ENCODE results near the gene TPCN2. TPM values are rescaled to one million over a fixed set of nuclear protein-coding genes. Genes with fewer than 3 reads are reported as not detected.

The TPCN2 gene
- total and polyA plus RNA-seq, 4 experiments from 2014 or later, result 6.6 to 23.0 (median 14.8) TPM

DNA sequence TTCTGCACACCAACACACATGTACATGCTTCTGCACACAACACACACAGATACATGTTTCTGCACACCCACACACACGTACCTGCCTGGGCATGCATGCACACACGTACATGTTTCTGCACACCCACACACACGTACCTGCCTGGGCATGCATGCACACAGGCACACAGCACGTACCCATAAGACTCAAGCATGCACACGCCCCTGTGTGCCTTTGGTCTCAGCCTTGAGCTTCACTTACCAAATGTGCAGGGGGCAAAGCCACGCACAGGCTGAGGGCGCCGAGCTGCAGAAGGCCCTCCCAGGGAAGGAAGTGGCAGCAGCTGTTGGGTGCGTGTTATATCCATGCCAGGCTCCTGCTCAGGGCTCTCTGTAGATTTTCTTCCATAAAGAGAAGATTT is 72.3 kb downstream of the TPCN2 start:
- Mint-ChIP-seq H3K27ac (peak overlapping the region in 6 of 7 donors; percentile 35 to 87 (median 70)), H3K4me3 (peak overlapping the region in 4 of 8 donors; percentile 36 to 75 (median 61)), H3K36me3 (no peaks in the 10 kb centered on the region), H3K4me1 (peaks cover 27 to 43% (median 35%) of the 10 kb centered on the region in 4 donors), H3K27me3 (no peaks in the 10 kb centered on the region), H3K9me3 (peaks cover 0 to 6% (median 0%) of the 10 kb centered on the region in 8 donors)
- Histone ChIP-seq H3K36me3 (ENCODE audit: insufficient read depth, low read length) (no peaks in the 10 kb centered on the region), H3K4me1 (ENCODE audit: insufficient read depth, low read length) (peaks cover 41% of the 10 kb centered on the region), H3K27ac (ENCODE audit: low read depth, low read length) (no peak overlapping the region), H3K27me3 (ENCODE audit: insufficient read depth, low read length) (no peaks in the 10 kb centered on the region), H3K9me3 (ENCODE audit: control insufficient read depth in 1 of 2, low read length in 2 of 2) (no peaks in the 10 kb centered on the region), H3K4me3 (ENCODE audit: low read length in 2 of 2) (no peak overlapping the region)
- ChIA-PET CTCF (ENCODE audit: partially characterized antibody) (no interaction called here), POLR2A (ENCODE audit: partially characterized antibody) (no interaction called here)
- DNase-seq, result no peak
- intact Hi-C loops (cut with micrococcal nuclease), result no loop called here

GRCh38 chr11:69121621-69122325 is 73.0 kb downstream of the TPCN2 start:
- Mint-ChIP-seq H3K27me3 (no peaks in the 10 kb centered on the region), H3K4me3 (peak overlapping the region in 6 of 8 donors; percentile 13 to 84 (median 61)), H3K9me3 (peaks cover 0 to 6% (median 0%) of the 10 kb centered on the region in 8 donors), H3K4me1 (peaks cover 27 to 43% (median 35%) of the 10 kb centered on the region in 4 donors), H3K27ac (peak overlapping the region; percentile 57 to 87 (median 80)), H3K36me3 (no peaks in the 10 kb centered on the region)
- peak overlapping the region in 1 of 2 donors; percentile 44 for H3K4me3 ChIP-seq (ENCODE audit: low read length in 2 of 2)
- peak overlapping the region; percentile 38 for H3K27ac ChIP-seq (ENCODE audit: low read depth, low read length)
- intact Hi-C loops (cut with micrococcal nuclease), result no loop called here
- peaks cover 41% of the 10 kb centered on the region for H3K4me1 ChIP-seq (ENCODE audit: insufficient read depth, low read length)
- no peak for DNase-seq
- no peaks in the 10 kb centered on the region for H3K9me3 ChIP-seq (ENCODE audit: control insufficient read depth in 1 of 2, low read length in 2 of 2)
- H3K36me3 ChIP-seq (ENCODE audit: insufficient read depth, low read length), result no peaks in the 10 kb centered on the region
- ChIA-PET POLR2A (ENCODE audit: partially characterized antibody) (no interaction called here), CTCF (ENCODE audit: partially characterized antibody) (no interaction called here)
- no peaks in the 10 kb centered on the region for H3K27me3 ChIP-seq (ENCODE audit: insufficient read depth, low read length)

- peak overlapping the region in 1 of 2 donors; percentile 44 for H3K4me3 ChIP-seq (ENCODE audit: low read length in 2 of 2)
- H3K9me3 ChIP-seq (ENCODE audit: control insufficient read depth in 1 of 2, low read length in 2 of 2), result no peaks in the 10 kb centered on the region
- no peaks in the 10 kb centered on the region for H3K27me3 Mint-ChIP-seq
- H3K36me3 Mint-ChIP-seq, result no peaks in the 10 kb centered on the region
- peak overlapping the region; percentile 38 for H3K27ac ChIP-seq (ENCODE audit: low read depth, low read length)
- peaks cover 0 to 6% (median 0%) of the 10 kb centered on the region in 8 donors for H3K9me3 Mint-ChIP-seq
- peaks cover 25 to 43% (median 35%) of the 10 kb centered on the region in 4 donors for H3K4me1 Mint-ChIP-seq
- H3K27me3 ChIP-seq (ENCODE audit: insufficient read depth, low read length), result no peaks in the 10 kb centered on the region
- H3K36me3 ChIP-seq (ENCODE audit: insufficient read depth, low read length), result no peaks in the 10 kb centered on the region
- ChIA-PET CTCF (ENCODE audit: partially characterized antibody) (no interaction called here), POLR2A (ENCODE audit: partially characterized antibody) (no interaction called here)
- intact Hi-C loops (cut with micrococcal nuclease), result no loop called here
- DNase-seq, result no peak
- peaks cover 41% of the 10 kb centered on the region for H3K4me1 ChIP-seq (ENCODE audit: insufficient read depth, low read length)
- peak overlapping the region in 5 of 8 donors; percentile 13 to 84 (median 82) for H3K4me3 Mint-ChIP-seq
- H3K27ac Mint-ChIP-seq, result peak overlapping the region in 2 of 7 donors; percentile 42 to 76
Measured at GRCh38 chr11:69122326-69122629, 73.5 kb downstream of the TPCN2 start.

DNA sequence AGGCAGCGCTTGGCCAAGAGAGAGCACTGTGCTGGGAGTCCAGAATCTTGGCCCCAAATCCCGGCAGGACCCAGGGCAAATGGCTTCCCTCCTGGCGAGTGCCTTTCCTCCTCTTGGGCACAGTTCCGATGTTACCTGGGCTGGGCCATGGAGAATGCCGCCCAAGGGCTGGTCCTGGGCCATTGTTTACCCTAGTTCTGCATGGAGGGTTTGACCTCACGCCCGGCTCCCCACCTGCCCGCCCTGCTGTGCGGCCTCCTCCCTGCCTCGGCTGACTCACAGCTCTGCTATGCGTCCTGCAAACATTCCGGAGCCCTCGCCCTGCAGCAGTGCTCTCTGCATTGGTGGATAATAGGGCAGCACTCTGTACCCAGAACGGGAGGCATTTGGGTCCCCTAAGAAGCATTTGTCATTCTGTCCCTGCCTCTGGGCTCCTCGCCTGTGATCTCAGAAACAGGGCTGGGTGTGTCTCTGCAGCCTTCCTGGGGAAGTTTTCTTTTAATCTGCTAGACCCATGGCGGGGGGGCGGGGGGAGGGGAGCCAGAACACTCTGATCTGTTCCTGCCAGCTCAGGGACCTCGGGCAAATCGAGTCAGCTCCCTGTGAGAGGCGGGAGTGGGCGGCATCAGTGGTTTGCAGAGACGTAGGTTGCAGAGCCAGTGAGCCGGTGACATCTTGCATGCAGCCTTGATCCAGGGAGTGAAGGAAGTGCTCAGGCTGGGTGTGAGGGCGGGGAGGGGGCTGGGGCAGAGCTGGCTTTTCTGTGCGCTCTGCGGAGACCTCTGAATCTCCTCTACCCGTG is 74.1 kb downstream of the TPCN2 start:
- Mint-ChIP-seq H3K36me3 (peaks cover 0 to under 1% of the 10 kb centered on the region in 2 donors), H3K27ac (peak overlapping the region; percentile 37 to 91 (median 82)), H3K27me3 (no peaks in the 10 kb centered on the region), H3K4me3 (peak overlapping the region; percentile 67 to 84 (median 79)), H3K9me3 (peaks cover 0 to 6% (median under 1%) of the 10 kb centered on the region in 8 donors), H3K4me1 (peaks cover 25 to 43% (median 35%) of the 10 kb centered on the region in 4 donors)
- H3K36me3 ChIP-seq (ENCODE audit: insufficient read depth, low read length), result no peaks in the 10 kb centered on the region
- H3K27ac ChIP-seq (ENCODE audit: low read depth, low read length), result peak overlapping the region; percentile 38
- H3K27me3 ChIP-seq (ENCODE audit: insufficient read depth, low read length), result no peaks in the 10 kb centered on the region
- H3K9me3 ChIP-seq (ENCODE audit: control insufficient read depth in 1 of 2, low read length in 2 of 2), result no peaks in the 10 kb centered on the region
- POLR2A ChIA-PET (ENCODE audit: partially characterized antibody), result interaction anchor here (0.9 kb wide), 1 partner anchor 520 kb away, joined by 6 read pairs; no protein-coding TSS in a partner anchor
- peak overlapping the region in 1 of 2 donors; percentile 44 for H3K4me3 ChIP-seq (ENCODE audit: low read length in 2 of 2)
- peaks cover 41% of the 10 kb centered on the region for H3K4me1 ChIP-seq (ENCODE audit: insufficient read depth, low read length)
- DNase-seq, result peak; percentile 28 to 77 (median 40)
- CTCF ChIA-PET (ENCODE audit: partially characterized antibody), result no interaction called here
- intact Hi-C loops (cut with micrococcal nuclease), result no loop called here

DNA sequence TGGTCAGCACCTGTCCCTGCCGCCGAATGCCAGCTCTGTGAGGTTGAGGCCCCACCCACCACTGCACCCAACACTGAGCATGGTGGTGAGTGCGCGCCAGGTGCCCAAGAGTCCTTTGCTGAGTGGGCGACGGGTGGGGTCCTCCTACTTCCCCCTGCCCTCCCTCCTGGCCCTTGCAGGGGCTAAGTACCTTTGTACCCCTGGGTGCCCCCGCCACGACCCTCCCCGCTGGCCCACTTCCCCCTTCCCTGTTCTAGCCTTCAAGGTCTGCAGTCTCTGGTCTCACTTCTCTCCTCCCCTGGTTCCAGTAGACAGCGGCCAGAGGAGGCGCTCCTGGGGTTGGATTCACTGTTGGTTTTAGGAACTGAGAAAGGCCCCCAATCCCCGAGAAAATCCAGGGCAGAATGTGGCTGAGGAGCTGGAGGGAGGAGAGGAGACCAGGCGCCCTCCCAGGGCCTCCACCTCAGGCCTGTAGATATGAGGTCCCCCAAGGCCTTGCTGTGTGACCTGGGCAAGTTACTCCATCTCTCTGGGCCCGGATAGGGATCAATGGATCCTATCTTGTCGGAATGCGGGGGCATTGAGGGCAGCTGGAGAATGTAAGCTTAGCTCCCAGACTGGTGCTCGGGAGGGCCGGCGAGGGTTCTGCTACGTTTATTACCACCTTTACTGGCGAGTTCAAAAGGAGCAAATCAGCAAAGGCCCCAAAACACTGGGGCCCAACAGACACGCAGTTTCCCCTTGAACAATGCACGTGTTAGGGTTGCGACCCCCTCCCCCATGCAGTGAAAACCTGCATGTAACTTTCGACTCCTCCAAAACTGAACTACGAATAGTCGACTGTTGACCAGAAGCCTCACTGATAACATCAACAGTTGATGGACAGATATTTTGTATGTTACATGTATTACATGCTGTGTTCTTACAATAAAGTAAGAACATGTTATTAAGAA is 75.1 kb downstream of the TPCN2 start:
- H3K4me3 Mint-ChIP-seq, result peak overlapping the region; percentile 29 to 84 (median 71)
- H3K27ac ChIP-seq (ENCODE audit: low read depth, low read length), result peak overlapping the region; percentile 38

GRCh38 chr11:69125861-69126260 is 77.1 kb downstream of the TPCN2 start:
- intact Hi-C loops (cut with micrococcal nuclease), result no loop called here
- Mint-ChIP-seq H3K27ac (no peak overlapping the region), H3K27me3 (no peaks in the 10 kb centered on the region), H3K36me3 (peaks cover 0 to 3% of the 10 kb centered on the region in 2 donors), H3K9me3 (peaks cover 0 to 16% (median 6%) of the 10 kb centered on the region in 8 donors), H3K4me3 (no peak overlapping the region), H3K4me1 (peaks cover 24 to 50% (median 42%) of the 10 kb centered on the region in 4 donors)
- Histone ChIP-seq H3K36me3 (ENCODE audit: insufficient read depth, low read length) (no peaks in the 10 kb centered on the region), H3K4me1 (ENCODE audit: insufficient read depth, low read length) (peaks cover 45% of the 10 kb centered on the region), H3K4me3 (ENCODE audit: low read length in 2 of 2) (no peak overlapping the region), H3K27me3 (ENCODE audit: insufficient read depth, low read length) (no peaks in the 10 kb centered on the region), H3K27ac (ENCODE audit: low read depth, low read length) (no peak overlapping the region), H3K9me3 (ENCODE audit: control insufficient read depth in 1 of 2, low read length in 2 of 2) (no peaks in the 10 kb centered on the region)
- POLR2A ChIA-PET (ENCODE audit: partially characterized antibody), result no interaction called here
- CTCF ChIA-PET (ENCODE audit: partially characterized antibody), result no interaction called here
- DNase-seq, result no peak

More for the DNA sequence above, 75.1 kb downstream of the TPCN2 start:
- H3K27me3 ChIP-seq (ENCODE audit: insufficient read depth, low read length), result no peaks in the 10 kb centered on the region
- intact Hi-C loops (cut with micrococcal nuclease), result no loop called here
- POLR2A ChIA-PET (ENCODE audit: partially characterized antibody), result interaction anchor here (0.9 kb wide), 1 partner anchor 519 kb away, joined by 6 read pairs; no protein-coding TSS in a partner anchor
- H3K27ac Mint-ChIP-seq, result peak overlapping the region; percentile 23 to 82 (median 67)
- H3K36me3 ChIP-seq (ENCODE audit: insufficient read depth, low read length), result no peaks in the 10 kb centered on the region
- no peaks in the 10 kb centered on the region for H3K9me3 ChIP-seq (ENCODE audit: control insufficient read depth in 1 of 2, low read length in 2 of 2)
- CTCF ChIA-PET (ENCODE audit: partially characterized antibody), result interaction anchor here (0.8 kb wide), 1 partner anchor 22 kb away, joined by 3 read pairs; no protein-coding TSS in a partner anchor
- H3K27me3 Mint-ChIP-seq, result no peaks in the 10 kb centered on the region
- peak overlapping the region in 1 of 2 donors; percentile 44 for H3K4me3 ChIP-seq (ENCODE audit: low read length in 2 of 2)
- H3K36me3 Mint-ChIP-seq, result peaks cover 0 to 3% of the 10 kb centered on the region in 2 donors
- no peak for DNase-seq
- peaks cover 41% of the 10 kb centered on the region for H3K4me1 ChIP-seq (ENCODE audit: insufficient read depth, low read length)
- H3K4me1 Mint-ChIP-seq, result peaks cover 25 to 43% (median 37%) of the 10 kb centered on the region in 4 donors
- H3K9me3 Mint-ChIP-seq, result peaks cover 0 to 12% (median 6%) of the 10 kb centered on the region in 8 donors

All from CD4-positive, alpha-beta memory T cell (primary cell).